ENCODE results near the gene HSFX2.

DNA sequence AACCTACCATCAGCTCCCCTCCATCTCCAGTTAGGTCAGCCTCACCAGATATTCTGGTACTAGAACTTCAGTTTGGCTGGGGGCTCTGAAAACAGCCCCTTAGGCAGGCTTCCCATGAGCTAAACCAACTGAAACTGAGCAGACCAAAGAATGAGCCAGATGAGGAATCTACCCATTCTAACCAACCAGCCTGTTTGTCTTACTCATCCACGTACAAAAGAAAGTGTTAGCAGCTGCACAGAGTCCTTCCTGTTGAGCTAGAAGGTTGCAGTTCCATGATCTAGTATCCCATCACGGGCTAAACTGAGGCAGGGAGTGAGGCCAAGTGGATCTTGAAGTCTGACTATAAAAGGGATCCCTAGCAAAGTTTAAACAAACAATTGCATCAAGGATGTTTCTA is 25.3 kb downstream of the HSFX2 start:
- no peak for TF ChIP-seq TCF7L2 (IDR thresholded peaks at IDR 0.05; ENCODE audit: low read depth, low read length)
- no peak for TF ChIP-seq ZNF567 (CRISPR knock-in tag; IDR thresholded peaks at IDR 0.05; ENCODE audit: borderline replicate concordance)
- TF ChIP-seq, protein P1, sequence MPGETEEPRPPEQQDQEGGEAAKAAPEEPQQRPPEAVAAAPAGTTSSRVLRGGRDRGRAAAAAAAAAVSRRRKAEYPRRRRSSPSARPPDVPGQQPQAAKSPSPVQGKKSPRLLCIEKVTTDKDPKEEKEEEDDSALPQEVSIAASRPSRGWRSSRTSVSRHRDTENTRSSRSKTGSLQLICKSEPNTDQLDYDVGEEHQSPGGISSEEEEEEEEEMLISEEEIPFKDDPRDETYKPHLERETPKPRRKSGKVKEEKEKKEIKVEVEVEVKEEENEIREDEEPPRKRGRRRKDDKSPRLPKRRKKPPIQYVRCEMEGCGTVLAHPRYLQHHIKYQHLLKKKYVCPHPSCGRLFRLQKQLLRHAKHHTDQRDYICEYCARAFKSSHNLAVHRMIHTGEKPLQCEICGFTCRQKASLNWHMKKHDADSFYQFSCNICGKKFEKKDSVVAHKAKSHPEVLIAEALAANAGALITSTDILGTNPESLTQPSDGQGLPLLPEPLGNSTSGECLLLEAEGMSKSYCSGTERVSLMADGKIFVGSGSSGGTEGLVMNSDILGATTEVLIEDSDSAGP (CRISPR knock-in tag; IDR thresholded peaks at IDR 0.05; ENCODE audit: borderline replicate concordance) = no peak
- no peak for TF ChIP-seq POLR2AphosphoS5 (IDR thresholded peaks at IDR 0.05; ENCODE audit: low read depth, low read length)
- TF ChIP-seq POLR2A (IDR thresholded peaks at IDR 0.05; ENCODE audit: insufficient read depth in 1 of 2, low read depth in 2 of 2, low read length in 2 of 2) = no peak
- TF ChIP-seq, protein P2, sequence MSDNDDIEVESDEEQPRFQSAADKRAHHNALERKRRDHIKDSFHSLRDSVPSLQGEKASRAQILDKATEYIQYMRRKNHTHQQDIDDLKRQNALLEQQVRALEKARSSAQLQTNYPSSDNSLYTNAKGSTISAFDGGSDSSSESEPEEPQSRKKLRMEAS (IDR thresholded peaks at IDR 0.05) = no peak
- TF ChIP-seq, protein P3, sequence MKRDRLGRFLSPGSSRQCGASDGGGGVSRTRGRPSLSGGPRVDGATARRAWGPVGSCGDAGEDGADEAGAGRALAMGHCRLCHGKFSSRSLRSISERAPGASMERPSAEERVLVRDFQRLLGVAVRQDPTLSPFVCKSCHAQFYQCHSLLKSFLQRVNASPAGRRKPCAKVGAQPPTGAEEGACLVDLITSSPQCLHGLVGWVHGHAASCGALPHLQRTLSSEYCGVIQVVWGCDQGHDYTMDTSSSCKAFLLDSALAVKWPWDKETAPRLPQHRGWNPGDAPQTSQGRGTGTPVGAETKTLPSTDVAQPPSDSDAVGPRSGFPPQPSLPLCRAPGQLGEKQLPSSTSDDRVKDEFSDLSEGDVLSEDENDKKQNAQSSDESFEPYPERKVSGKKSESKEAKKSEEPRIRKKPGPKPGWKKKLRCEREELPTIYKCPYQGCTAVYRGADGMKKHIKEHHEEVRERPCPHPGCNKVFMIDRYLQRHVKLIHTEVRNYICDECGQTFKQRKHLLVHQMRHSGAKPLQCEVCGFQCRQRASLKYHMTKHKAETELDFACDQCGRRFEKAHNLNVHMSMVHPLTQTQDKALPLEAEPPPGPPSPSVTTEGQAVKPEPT (CRISPR knock-in tag; IDR thresholded peaks at IDR 0.05; ENCODE audit: low read depth) = no peak
- TF ChIP-seq, protein P4, sequence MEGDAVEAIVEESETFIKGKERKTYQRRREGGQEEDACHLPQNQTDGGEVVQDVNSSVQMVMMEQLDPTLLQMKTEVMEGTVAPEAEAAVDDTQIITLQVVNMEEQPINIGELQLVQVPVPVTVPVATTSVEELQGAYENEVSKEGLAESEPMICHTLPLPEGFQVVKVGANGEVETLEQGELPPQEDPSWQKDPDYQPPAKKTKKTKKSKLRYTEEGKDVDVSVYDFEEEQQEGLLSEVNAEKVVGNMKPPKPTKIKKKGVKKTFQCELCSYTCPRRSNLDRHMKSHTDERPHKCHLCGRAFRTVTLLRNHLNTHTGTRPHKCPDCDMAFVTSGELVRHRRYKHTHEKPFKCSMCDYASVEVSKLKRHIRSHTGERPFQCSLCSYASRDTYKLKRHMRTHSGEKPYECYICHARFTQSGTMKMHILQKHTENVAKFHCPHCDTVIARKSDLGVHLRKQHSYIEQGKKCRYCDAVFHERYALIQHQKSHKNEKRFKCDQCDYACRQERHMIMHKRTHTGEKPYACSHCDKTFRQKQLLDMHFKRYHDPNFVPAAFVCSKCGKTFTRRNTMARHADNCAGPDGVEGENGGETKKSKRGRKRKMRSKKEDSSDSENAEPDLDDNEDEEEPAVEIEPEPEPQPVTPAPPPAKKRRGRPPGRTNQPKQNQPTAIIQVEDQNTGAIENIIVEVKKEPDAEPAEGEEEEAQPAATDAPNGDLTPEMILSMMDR (CRISPR knock-in tag; IDR thresholded peaks at IDR 0.05) = no peak
- no peak for TF ChIP-seq CC2D1A (CRISPR knock-in tag; IDR thresholded peaks at IDR 0.05)
- TF ChIP-seq HDAC2 (CRISPR knock-in tag; IDR thresholded peaks at IDR 0.05) = no peak
- no peak for TF ChIP-seq ZBTB8A (CRISPR knock-in tag; IDR thresholded peaks at IDR 0.05; ENCODE audit: borderline replicate concordance, low read depth)
